Prostate gland (tissue), 2 donors: ENCODE results near the gene CSPG4.

Experiments used
- POLR2A ChIP-seq: fragments of 450-650 bp; IDR thresholded peaks from one replicate; pipeline ENCODE4 v1.6.1; 2016; ENCODE audit warnings: antibody characterized with exemption, mild to moderate bottlenecking
- TF ChIP-seq, protein P1 (sequence below), 4 experiments: fragments of 200-600 bp in 2 of 4; fragments of 450-650 bp in 2 of 4; sonication (generic) in 2 of 4; IDR thresholded peaks; 1 replicate in 3 of 4; 2 replicates in 1 of 4; pipeline ENCODE4 v1.5.1; 2016 to 2019; ENCODE audit warnings: antibody characterized with exemption in 4 of 4, mild to moderate bottlenecking in 2 of 4, moderate library complexity in 2 of 4

DNA sequence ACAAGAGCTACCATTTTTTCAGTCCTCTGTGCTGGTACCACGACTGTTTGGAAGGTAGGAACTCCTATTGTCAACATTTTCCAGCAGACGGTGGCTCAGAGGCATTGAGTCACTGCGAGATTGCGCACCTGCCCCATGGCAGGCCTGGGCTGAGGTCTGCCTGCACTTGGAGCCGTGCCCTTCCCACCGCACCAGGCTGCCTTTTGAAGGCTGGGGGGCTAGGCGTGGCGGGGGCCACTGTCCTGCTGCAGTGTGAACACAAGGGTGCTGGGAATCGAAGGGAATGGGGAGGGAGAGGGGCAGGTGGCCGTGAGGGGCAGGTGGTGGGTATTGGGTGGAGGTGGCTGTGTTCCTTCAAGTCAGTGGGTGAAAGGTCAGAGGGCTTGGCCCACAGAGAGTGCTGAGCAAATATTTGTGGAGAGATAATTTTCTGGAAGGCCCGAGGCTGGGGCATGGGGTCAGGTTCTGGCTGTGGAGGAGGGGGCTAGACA lies 48.7 kb downstream of the CSPG4 start:
- no peak for TF ChIP-seq POLR2A
- TF ChIP-seq, protein P1, sequence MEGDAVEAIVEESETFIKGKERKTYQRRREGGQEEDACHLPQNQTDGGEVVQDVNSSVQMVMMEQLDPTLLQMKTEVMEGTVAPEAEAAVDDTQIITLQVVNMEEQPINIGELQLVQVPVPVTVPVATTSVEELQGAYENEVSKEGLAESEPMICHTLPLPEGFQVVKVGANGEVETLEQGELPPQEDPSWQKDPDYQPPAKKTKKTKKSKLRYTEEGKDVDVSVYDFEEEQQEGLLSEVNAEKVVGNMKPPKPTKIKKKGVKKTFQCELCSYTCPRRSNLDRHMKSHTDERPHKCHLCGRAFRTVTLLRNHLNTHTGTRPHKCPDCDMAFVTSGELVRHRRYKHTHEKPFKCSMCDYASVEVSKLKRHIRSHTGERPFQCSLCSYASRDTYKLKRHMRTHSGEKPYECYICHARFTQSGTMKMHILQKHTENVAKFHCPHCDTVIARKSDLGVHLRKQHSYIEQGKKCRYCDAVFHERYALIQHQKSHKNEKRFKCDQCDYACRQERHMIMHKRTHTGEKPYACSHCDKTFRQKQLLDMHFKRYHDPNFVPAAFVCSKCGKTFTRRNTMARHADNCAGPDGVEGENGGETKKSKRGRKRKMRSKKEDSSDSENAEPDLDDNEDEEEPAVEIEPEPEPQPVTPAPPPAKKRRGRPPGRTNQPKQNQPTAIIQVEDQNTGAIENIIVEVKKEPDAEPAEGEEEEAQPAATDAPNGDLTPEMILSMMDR (IDR thresholded peaks at IDR 0.05): no peak
